RPMI8226 (cell line): ENCODE measurements around the gene DGCR2.
"Not testable (repeated sequence)": the region's sequence is repeated elsewhere in the genome, so short reads cannot be mapped to it uniquely, and the experiment has no call there.

Experiments used
- DNase-seq: peaks from one replicate; pipeline ENCODE4 v3.0.0-alpha.2; 2015

DGCR2 gene

DNA sequence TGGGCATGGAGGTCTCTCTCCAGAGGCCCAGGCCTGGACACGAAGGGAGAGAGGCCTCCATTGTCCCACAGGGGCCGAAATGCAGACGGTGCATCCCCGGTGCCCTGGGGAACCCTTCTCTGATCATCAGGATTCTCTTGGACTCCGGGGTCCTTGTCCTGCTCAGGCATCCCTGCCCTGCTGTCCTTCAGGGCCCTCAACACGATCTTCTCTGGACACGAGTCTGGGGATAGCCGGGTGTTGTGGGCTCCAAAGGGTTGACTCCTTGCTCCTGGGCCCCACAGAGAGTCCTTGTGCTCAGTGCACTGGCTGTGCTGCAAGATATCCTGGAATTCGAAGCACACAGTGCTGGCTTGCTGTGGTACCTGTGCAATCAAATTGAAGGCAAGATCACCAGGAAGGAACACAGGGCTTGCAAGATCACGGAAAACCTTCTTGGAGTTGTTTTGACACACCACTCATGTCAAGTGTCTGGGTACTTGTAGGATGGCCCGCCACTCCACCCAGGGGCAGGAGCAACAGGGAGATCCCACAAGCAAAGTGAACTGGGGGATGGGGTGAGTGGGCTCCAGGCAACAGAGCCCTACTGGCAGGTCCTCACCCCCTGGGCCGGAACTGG lies 124.8 kb downstream of the DGCR2 start:
- DNase-seq: no peak

- DNase-seq: no peak
Measured at GRCh38 chr22:18996376-18996900, 125.8 kb downstream of the DGCR2 start.

DNA sequence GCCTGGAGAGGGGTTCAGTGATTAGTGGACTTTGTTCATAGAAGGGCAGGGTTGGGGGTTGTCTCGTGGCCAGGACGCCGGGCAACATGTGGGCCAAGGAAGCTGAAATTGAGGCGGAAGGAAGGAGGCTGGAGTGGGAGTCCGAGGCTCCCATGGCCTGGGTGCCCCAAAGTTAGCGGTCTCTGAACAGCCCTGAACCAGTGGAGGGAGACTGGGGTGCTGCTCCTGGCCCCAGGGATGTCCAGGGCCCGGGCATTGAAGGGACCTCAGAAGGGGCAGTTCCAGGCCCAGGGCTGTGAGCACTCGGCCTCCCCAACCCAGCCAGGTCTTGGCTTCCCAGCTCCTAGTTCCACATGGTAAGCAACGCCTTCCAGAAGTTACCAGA lies 126.9 kb downstream of the DGCR2 start:
- no peak for DNase-seq

DNA sequence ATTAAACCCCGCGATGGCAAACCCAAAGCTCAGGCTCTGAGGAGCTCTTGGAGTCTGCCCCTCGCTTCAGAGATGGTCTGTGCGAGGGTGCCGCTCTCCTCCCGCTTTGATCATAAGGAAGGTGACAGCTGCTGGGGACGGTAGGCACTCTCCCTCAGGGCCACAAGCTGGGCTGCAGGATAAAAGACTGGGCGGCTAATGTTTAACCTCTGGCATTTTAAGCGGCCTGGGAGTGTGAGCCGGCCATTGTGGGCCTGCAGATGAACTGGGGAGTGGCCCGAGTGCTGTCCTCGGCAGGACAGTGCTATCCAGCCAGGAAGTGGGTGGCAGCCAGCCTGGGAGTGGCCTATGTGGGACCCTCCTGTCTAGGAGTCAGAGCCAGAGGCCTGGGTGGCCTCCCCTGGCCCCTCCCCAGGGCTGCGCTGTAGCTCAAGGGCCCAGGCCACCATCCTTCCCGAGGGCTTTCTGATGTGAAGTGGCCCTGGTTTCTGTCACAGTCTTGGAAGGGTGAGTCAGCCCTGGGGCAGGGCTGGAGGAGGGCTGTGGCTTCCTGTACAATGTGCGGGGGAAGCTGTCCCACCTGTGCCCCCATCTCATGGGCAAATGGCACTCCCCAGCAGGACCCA lies 127.4 kb downstream of the DGCR2 start:
- DNase-seq: no peak

- DNase-seq: no peak
Measured at GRCh38 chr22:18994056-18994455, 128.2 kb downstream of the DGCR2 start.

DNA sequence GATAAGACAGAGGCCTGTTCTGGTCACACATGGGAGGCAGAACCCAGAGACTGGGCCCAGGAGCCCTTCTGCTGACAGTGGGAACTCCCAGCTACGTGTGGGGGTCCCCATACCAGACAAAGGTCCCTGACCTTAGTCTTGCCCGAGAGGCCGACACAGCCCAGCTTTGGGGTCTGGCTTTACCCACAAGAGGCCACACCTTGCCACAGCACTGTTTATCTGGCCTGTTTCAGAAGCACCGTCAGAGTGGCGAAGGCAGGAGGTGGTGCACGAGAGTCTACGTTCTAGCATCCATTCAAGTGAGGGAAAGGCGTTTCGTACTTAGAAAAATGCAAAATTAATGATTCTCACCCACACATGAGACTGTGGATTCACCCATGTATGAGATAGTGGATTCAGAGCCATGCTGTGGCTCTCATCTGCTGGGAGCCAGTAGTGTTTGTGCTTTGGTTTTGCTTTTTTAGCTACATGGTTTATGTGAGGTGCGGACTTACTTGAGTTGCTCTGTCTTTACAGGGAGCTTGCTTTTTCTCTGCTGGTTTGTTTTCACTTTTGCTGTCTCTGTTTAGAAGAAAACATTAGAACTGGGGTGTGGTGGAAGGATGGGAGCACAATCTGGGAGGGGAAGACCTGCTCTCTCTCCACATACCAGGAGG lies 129.5 kb downstream of the DGCR2 start:
- no peak for DNase-seq

- DNase-seq: no peak
Measured at GRCh38 chr22:18991821-18992442, 130.3 kb downstream of the DGCR2 start.

GRCh38 chr22:18991138-18991432 lies 131.1 kb downstream of the DGCR2 start:
- DNase-seq: no peak

GRCh38 chr22:18990355-18991137 lies 131.7 kb downstream of the DGCR2 start:
- no peak for DNase-seq

- no peak for DNase-seq
Measured at GRCh38 chr22:18988958-18989357, 133.3 kb downstream of the DGCR2 start.

DNA sequence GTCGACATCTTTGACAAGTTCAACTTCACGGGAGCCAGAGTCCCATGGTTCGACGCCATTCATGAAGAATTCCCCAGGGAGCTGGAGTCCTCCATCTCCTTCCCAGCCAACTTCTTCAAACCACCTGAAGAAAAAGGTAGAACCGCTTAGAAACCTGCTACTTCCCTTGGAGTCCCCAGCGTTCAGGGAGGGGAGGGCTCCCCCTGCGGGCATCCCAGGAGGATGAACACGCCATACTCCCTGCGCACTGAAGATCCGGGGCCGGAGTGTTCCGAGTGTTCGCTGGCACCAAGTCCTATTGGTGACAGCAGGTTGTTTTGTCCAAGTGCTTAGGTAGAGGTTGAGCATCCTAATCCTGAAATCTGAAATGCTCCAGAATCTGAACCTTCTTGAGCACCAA lies 134.4 kb downstream of the DGCR2 start:
- peak; percentile 7 for DNase-seq

DNA sequence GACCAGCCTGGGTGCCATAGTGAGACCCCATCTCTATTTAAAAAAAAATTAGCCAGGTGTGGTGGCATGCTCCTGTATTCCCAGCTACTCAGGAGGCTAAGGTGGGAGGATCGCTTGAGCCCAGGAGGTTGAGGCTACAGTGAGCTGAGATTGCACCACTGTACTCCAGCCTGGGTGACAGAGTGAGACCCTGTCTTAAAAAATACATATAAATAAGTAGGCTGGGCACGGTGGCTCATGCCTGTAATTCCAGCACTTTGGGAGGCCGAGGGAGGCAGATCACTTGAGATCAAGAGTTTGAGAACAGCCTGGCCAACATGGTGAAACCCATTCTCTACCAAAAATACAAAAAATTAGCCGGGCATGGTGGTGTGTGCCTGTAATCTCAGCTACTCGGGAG lies 135.1 kb downstream of the DGCR2 start:
- DNase-seq: not testable (repeated sequence)
